K562 (cell line): ENCODE data around the gene ENKD1. TPM values are rescaled to one million over a fixed set of nuclear protein-coding genes. Genes with fewer than 3 reads are reported as not detected.

Experiments
- ATAC-seq: fragments of 200-7000 bp; cut with Tn5 transposase; 3 replicates; pipeline ENCODE4 v1.9.1; 2020; ENCODE audit warnings: moderate library complexity
- BruUV-seq: library from RNA; stranded (reverse); fragments of 400-500 nt; replicated peaks from 2 replicates; lab custom pipeline; 2021; lab: Mats Ljungman, UMichigan
- CTCF ChIA-PET: fragments of 300-600 bp; formaldehyde crosslinking; extraction: SDS; loops from one replicate; lab custom pipeline; 2021; ENCODE audit warnings: low intra/inter-chr PET ratio; lab: Yijun Ruan, JAX
- POLR2A ChIA-PET: fragments of 300-600, 350-650 bp; sonication (Branson Sonifier 250); formaldehyde crosslinking; extraction: SDS; loops from one replicate; lab custom pipeline; 2021; ENCODE audit warnings: antibody characterized with exemption, inconsistent platforms; lab: Yijun Ruan, JAX
- DNase-seq, 4 experiments: peaks; one replicate each; pipeline versions ENCODE4 v3.0.0 to v3.0.0-alpha.2; 2011 to 2018; ENCODE audit warnings: low spot score in 3 of 4, mixed read lengths in 3 of 4; ENCODE audit errors: extremely low read depth in 1 of 4
- FAIRE-seq: peaks from 2 replicates; lab custom pipeline; 2011; peaks lifted over from hg19 to GRCh38; lab: Jason Lieb, UNC
- H2AFZ ChIP-seq: 2 replicates; pipeline ENCODE4 v1.6.0; 2011; ENCODE audit warnings: low read depth, low read length, control low read depth, inconsistent platforms
- H3K27ac ChIP-seq: fragments of 200-600 bp; 3 replicates; pipeline ENCODE4 v1.8.0; 2011; ENCODE audit warnings: low read depth, mild to moderate bottlenecking, control low read depth, inconsistent platforms, low read length, moderate library complexity, mixed read lengths; ENCODE audit errors: extremely low read depth
- H3K27me3 ChIP-seq, 2 experiments: fragments of 300-600 bp in 1 of 2; 2 replicates in 1 of 2; 3 replicates in 1 of 2; pipeline versions ENCODE4 v1.6.0 to v1.8.0; 2011; ENCODE audit warnings: inconsistent platforms in 2 of 2, low read length in 2 of 2, mild to moderate bottlenecking in 1 of 2, mixed read lengths in 1 of 2, moderate library complexity in 1 of 2; ENCODE audit not compliant: control insufficient read depth in 2 of 2, insufficient read depth in 2 of 2
- H3K36me3 ChIP-seq: fragments of 300-600 bp; 3 replicates; pipeline ENCODE4 v1.8.0; 2011; ENCODE audit warnings: mild to moderate bottlenecking, low read length, inconsistent platforms; ENCODE audit not compliant: control insufficient read depth, insufficient read depth
- H3K4me1 ChIP-seq, 2 experiments: fragments of 200-600 bp in 1 of 2; replicated peaks in 1 of 2; 2 replicates in 1 of 2; 3 replicates in 1 of 2; pipeline versions ENCODE4 v1.5.1 to v1.8.0; 2011; ENCODE audit warnings: inconsistent platforms in 2 of 2, low read length in 2 of 2, mild to moderate bottlenecking in 1 of 2, mixed read lengths in 1 of 2, moderate library complexity in 1 of 2; ENCODE audit not compliant: control insufficient read depth in 2 of 2, insufficient read depth in 2 of 2
- H3K4me2 ChIP-seq: 2 replicates; pipeline ENCODE4 v1.6.1; 2011; ENCODE audit warnings: low read length, control low read depth, inconsistent platforms, mixed read lengths; ENCODE audit not compliant: insufficient read depth
- H3K4me3 ChIP-seq: fragments of 200-600 bp; sonication (generic), shearing (Covaris generic); 2 replicates; pipeline ENCODE4 v1.5.1; 2016; ENCODE audit warnings: control low read depth, inconsistent platforms
- H3K79me2 ChIP-seq: fragments of 200-600 bp; 3 replicates; pipeline ENCODE4 v1.8.0; 2011; ENCODE audit warnings: low read length, inconsistent platforms; ENCODE audit not compliant: control insufficient read depth, insufficient read depth
- H3K9ac ChIP-seq, 2 experiments: 2 replicates each; pipeline versions ENCODE4 v1.6.0 to v1.6.1; 2011; ENCODE audit warnings: low read depth in 2 of 2, low read length in 2 of 2, control low read depth in 1 of 2, inconsistent platforms in 1 of 2, mild to moderate bottlenecking in 1 of 2, mixed read lengths in 1 of 2; ENCODE audit not compliant: insufficient read depth in 1 of 2
- H3K9me1 ChIP-seq: one replicate; pipeline ENCODE4 v1.6.0; 2011; ENCODE audit warnings: inconsistent platforms, mild to moderate bottlenecking, low read length, moderate library complexity; ENCODE audit not compliant: control insufficient read depth, insufficient read depth
- H3K9me3 ChIP-seq: replicated peaks from 2 replicates; pipeline ENCODE4 v1.5.1; 2011; ENCODE audit warnings: low read depth, low read length, inconsistent platforms; ENCODE audit not compliant: control insufficient read depth, insufficient read depth
- H4K20me1 ChIP-seq: replicated peaks from 2 replicates; pipeline ENCODE4 v1.6.1; 2011; ENCODE audit warnings: low read length, inconsistent platforms, mixed read lengths; ENCODE audit not compliant: control insufficient read depth, insufficient read depth
- ATF7 ChIP-seq: fragments of 450-650 bp; IDR thresholded peaks from 2 replicates; pipeline ENCODE4 v1.7.1; 2014; ENCODE audit warnings: mild to moderate bottlenecking, moderate library complexity
- CREB1 ChIP-seq, 2 experiments: sonication (generic) in 1 of 2; formaldehyde crosslinking in 1 of 2; IDR thresholded peaks; 2 replicates each; pipeline versions ENCODE4 v1.6.1 to v1.8.0; 2012 to 2022; ENCODE audit warnings: inconsistent platforms in 1 of 2, mild to moderate bottlenecking in 1 of 2, missing genetic modification reagents in 1 of 2, moderate library complexity in 1 of 2
- EP300 ChIP-seq: IDR thresholded peaks from 2 replicates; pipeline ENCODE4 v1.6.1; 2012; ENCODE audit warnings: low read length, improper control_type of control experiment
- ETV5 ChIP-seq: sonication (generic); formaldehyde crosslinking; IDR thresholded peaks from 2 replicates; pipeline ENCODE4 v1.4.0; 2020; ENCODE audit warnings: low read depth, mild to moderate bottlenecking, missing genetic modification reagents
- NCOA4 ChIP-seq: fragments of 450-650 bp; IDR thresholded peaks from 2 replicates; pipeline ENCODE4 v1.6.1; 2018; ENCODE audit warnings: mild to moderate bottlenecking; ENCODE audit not compliant: partially characterized antibody
- POU5F1 ChIP-seq: fragments of 150-350 bp; IDR thresholded peaks from 2 replicates; pipeline ENCODE4 v1.6.1; 2014; ENCODE audit warnings: borderline replicate concordance, low read length, low read depth, mild to moderate bottlenecking; ENCODE audit not compliant: partially characterized antibody
- SRSF9 ChIP-seq: fragments of 200-400 bp; formaldehyde crosslinking; IDR thresholded peaks from 2 replicates; pipeline ENCODE4 v1.6.1; 2017; ENCODE audit warnings: low read depth, low read length, borderline replicate concordance
- ZKSCAN1 ChIP-seq: fragments of 150-350 bp; IDR thresholded peaks from 2 replicates; pipeline ENCODE4 v1.6.1; 2016; ENCODE audit warnings: low read depth, low read length
- ZSCAN29 ChIP-seq: fragments of 450-650 bp; IDR thresholded peaks from 2 replicates; pipeline ENCODE4 v1.6.1; 2017
- WGBS: fragments of 100-300 bp; shearing (Covaris generic); methylation state at CpG from one replicate; pipeline ENCODE4 v1.1.6; 2016; ENCODE audit warnings: low coverage, mixed read lengths; ENCODE audit not compliant: insufficient coverage; ENCODE audit errors: missing lambda C conversion rate; 5-methylcytosine and 5-hydroxymethylcytosine counted together
- in situ Hi-C: fragments of 300-500 bp; cut with MboI; formaldehyde crosslinking; loops from 4 replicates; pipeline ENCODE4 v1.15.0; 2018; ENCODE audit warnings: inconsistent platforms, mixed read lengths
- intact Hi-C: fragments of 100-400 bp; cut with micrococcal nuclease; formaldehyde crosslinking; loops from 2 replicates; pipeline ENCODE4 v1.14.2; 2022
- polyA plus RNA-seq, 8 experiments: library from polyadenylated mRNA; depleted of rRNA in 4 of 8; stranded (reverse) in 5 of 8; unstranded in 3 of 8; fragments of >200 nt; fragmentation: Nextera tagmentation in 2 of 8; fragmentation: Illumina TruSeq in 1 of 8; extraction: Ambion mirVana in 2 of 8; extraction: Trizol in 1 of 8; gene quantifications; 2 replicates each; pipeline versions ENCODE4 v1.2.1 to v1.2.3, GENCODE V29; 2011 to 2014; ENCODE audit warnings: inconsistent platforms in 1 of 8, missing spikeins in 1 of 8
- total RNA-seq, 7 experiments: library from RNA; depleted of rRNA in 6 of 7; stranded (reverse); fragments of >200 nt in 6 of 7; fragmentation: Illumina TruSeq in 2 of 7; extraction: Trizol in 2 of 7; gene quantifications; 2 replicates each; pipeline versions ENCODE4 v1.2.1 to v1.2.3, GENCODE V29; 2011 to 2021; ENCODE audit warnings: low replicate concordance in 1 of 7
- TF ChIP-seq, protein P1 (sequence below), 2 experiments: fragments of 450-650 bp; IDR thresholded peaks; 2 replicates each; pipeline ENCODE4 v1.6.1; 2018; ENCODE audit warnings: mild to moderate bottlenecking in 2 of 2, low read depth in 1 of 2; ENCODE audit not compliant: partially characterized antibody in 2 of 2

Gene ENKD1
- total and polyA plus RNA-seq, 9 of the 15 experiments (the other 6 are each of a cell fraction or from before 2014, with no cell fraction given), result 1.1 to 26.9 (median 8.3) TPM

DNA sequence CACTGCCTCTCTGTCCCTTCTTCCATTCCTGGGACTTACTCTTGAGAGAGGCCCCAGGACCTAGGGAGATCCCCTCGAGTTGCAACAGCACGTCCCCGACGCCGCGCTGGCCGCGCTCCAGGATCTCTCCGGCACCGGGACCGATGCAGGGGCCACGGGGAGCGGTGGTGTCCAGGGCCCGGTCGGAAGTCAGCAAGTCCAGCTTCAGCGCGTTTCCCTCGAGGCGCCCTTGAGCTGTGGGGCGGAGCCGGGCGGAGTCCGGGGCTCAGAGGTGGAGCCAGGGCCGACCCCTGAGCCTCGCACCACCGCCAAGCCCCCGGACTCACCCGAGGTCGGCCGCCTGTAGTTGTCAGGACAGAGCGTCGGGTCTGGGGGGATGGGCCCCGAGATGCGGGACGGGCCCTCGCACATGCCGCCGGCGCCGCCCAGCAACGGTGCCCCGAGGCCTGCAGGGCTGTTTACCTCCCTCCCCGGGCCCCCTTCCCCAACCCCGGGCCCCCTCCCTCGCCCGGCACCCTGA, 458 bp downstream of the ENKD1 start (continued):
- TF ChIP-seq, protein P1, sequence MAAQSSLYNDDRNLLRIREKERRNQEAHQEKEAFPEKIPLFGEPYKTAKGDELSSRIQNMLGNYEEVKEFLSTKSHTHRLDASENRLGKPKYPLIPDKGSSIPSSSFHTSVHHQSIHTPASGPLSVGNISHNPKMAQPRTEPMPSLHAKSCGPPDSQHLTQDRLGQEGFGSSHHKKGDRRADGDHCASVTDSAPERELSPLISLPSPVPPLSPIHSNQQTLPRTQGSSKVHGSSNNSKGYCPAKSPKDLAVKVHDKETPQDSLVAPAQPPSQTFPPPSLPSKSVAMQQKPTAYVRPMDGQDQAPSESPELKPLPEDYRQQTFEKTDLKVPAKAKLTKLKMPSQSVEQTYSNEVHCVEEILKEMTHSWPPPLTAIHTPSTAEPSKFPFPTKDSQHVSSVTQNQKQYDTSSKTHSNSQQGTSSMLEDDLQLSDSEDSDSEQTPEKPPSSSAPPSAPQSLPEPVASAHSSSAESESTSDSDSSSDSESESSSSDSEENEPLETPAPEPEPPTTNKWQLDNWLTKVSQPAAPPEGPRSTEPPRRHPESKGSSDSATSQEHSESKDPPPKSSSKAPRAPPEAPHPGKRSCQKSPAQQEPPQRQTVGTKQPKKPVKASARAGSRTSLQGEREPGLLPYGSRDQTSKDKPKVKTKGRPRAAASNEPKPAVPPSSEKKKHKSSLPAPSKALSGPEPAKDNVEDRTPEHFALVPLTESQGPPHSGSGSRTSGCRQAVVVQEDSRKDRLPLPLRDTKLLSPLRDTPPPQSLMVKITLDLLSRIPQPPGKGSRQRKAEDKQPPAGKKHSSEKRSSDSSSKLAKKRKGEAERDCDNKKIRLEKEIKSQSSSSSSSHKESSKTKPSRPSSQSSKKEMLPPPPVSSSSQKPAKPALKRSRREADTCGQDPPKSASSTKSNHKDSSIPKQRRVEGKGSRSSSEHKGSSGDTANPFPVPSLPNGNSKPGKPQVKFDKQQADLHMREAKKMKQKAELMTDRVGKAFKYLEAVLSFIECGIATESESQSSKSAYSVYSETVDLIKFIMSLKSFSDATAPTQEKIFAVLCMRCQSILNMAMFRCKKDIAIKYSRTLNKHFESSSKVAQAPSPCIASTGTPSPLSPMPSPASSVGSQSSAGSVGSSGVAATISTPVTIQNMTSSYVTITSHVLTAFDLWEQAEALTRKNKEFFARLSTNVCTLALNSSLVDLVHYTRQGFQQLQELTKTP (IDR thresholded peaks at IDR 0.05; ENCODE audit: low read depth in 1 of 2, partially characterized antibody in 2 of 2), result no peak
- TF ChIP-seq POU5F1 (no peak), ETV5 (CRISPR knock-in tag) (no peak), ZSCAN29 (no peak), ATF7 (no peak), NCOA4 (no peak)

DNA sequence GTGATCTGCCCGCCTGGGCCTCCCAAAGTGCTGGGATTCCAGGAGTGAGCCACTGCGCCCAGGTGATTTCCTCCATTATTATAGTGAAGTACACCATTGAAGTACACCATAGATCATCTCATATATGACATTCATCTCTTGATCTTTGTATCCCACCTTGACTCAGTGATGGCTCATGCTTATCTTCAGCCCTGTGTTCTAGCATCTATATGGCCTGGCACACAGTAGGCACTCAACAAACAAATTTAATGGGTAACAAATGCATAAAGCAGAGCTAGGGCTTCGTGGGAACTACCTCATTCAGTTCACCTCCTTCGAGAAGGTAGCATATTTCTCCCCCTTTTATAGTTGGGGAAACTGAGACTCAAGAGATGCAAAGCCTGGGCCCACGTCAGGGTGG, 952 bp downstream of the ENKD1 start:
- Histone ChIP-seq H3K79me2 (peaks cover 3% of the 10 kb centered on the region; the same call in 1 of the 3 replicates), H3K36me3 (peaks cover 7% of the 10 kb centered on the region; the same call in 2 of the 3 replicates), H3K9me1 (no peaks in the 10 kb centered on the region), H3K27me3 (no peaks in the 10 kb centered on the region), H2AFZ (peak overlapping the region; percentile 99), H3K4me3 (peak overlapping the region; percentile 78), H3K27ac (no peak overlapping the region), H3K9me3 (no peaks in the 10 kb centered on the region), H3K9ac (peak overlapping the region; percentile 63 to 95), H3K4me2 (peak overlapping the region; percentile 74), H4K20me1 (peaks cover 2% of the 10 kb centered on the region; the same call in 1 of the 2 replicates), H3K4me1 (peaks cover 14 to 58% of the 10 kb centered on the region in 2 experiments)
- in situ Hi-C loops, result loop anchor here (5.0 kb wide), 1 partner anchor 262 kb away; no protein-coding TSS in a partner anchor
- TF ChIP-seq CREB1 (IDR thresholded peaks at IDR 0.05) (no peak), CREB1 (CRISPR knock-in tag; IDR thresholded peaks at IDR 0.05) (0 out of 2 replicates have a peak, but pooled peaks have one; percentile 7), EP300 (no peak), ZKSCAN1 (peak; percentile 77), SRSF9 (no peak)
- DNase-seq, result no peak
- ATAC-seq, result no peak
- FAIRE-seq, result peak; percentile 19
- POLR2A ChIA-PET, result interaction anchor here (0.6 to 1.5 kb wide), 3 partner anchors 17 to 270 kb away, joined by 3 to 6 read pairs (median 4); no protein-coding TSS in a partner anchor
- BruUV-seq, result TSS peak; percentile 49
- WGBS, result 61% methylated on average over 5 of the region's 5 CpGs
- intact Hi-C loops, result no loop called here
- CTCF ChIA-PET, result interaction anchor here (0.6 kb wide), 1 partner anchor 152 kb away, joined by 4 read pairs; no protein-coding TSS in a partner anchor
